ENCODE data around the gene ACTN1.

The ACTN1 gene

DNA sequence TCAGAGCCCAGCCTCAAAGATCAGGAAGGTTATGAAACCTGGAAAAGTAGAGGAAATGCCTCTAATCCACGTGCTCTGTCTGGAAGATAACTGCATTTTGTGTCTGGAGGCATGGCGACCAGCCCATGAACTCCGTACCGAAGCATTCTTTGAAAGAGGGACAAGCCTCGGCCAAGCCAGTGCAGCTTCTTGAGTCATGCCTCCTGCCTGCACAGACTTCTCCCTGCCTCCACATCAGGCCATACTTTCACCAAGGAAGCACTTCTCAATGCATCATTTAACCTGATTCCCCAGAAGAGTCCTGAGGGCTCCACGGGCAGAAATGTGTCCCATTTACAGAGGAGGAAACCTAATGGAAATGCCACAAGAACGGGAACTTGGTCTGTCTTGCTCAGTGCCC, 3.4 kb downstream of the ACTN1 start (continued):
- TF ChIP-seq, protein P1, sequence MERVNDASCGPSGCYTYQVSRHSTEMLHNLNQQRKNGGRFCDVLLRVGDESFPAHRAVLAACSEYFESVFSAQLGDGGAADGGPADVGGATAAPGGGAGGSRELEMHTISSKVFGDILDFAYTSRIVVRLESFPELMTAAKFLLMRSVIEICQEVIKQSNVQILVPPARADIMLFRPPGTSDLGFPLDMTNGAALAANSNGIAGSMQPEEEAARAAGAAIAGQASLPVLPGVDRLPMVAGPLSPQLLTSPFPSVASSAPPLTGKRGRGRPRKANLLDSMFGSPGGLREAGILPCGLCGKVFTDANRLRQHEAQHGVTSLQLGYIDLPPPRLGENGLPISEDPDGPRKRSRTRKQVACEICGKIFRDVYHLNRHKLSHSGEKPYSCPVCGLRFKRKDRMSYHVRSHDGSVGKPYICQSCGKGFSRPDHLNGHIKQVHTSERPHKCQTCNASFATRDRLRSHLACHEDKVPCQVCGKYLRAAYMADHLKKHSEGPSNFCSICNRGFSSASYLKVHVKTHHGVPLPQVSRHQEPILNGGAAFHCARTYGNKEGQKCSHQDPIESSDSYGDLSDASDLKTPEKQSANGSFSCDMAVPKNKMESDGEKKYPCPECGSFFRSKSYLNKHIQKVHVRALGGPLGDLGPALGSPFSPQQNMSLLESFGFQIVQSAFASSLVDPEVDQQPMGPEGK (tag by site-specific recombination; IDR thresholded peaks at IDR 0.05) = no peak

DNA sequence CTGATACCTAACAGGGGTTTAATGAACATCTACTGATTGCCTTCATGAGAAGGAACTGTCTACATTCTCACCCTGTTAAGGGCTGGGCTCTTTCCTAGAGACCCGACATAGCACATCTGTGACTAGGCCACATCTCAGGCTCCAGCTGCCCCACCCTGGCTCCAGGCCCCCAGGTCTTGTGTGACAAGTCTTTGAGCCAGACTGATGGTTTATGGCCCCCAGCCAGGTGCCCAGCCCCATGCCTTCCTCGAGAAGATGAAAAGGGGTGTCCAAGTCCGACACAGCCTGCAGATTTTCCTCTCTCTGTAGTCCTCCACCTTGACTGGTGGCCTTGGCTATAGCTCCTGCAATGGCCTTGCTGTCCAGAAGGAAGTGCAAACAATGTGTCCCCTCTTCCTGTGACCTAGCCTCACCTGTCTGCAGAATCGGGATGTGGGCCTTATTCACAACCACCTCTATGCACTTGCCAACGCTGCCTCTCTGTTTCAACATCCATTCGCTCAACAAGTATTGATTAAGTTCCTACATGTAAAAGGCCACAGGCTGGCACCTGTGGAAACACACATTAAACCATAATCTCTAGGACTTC, 4.2 kb downstream of the ACTN1 start:
- TF ChIP-seq ZNF791 (tag by site-specific recombination; IDR thresholded peaks at IDR 0.05) = no peak
- no peak for TF ChIP-seq ZNF660 (tag by site-specific recombination; IDR thresholded peaks at IDR 0.05)
- TF ChIP-seq ZNF514 (tag by site-specific recombination; IDR thresholded peaks at IDR 0.05) = no peak
- TF ChIP-seq ZNF157 (tag by site-specific recombination; IDR thresholded peaks at IDR 0.05) = no peak
- TF ChIP-seq SCRT1 (tag by site-specific recombination; IDR thresholded peaks at IDR 0.05; ENCODE audit: borderline replicate concordance) = 0 out of 2 replicates have a peak, but pooled peaks have one; percentile 10
- no peak for TF ChIP-seq PRDM1 (tag by site-specific recombination; IDR thresholded peaks at IDR 0.05)
- POLR2A ChIA-PET = interaction anchor here (0.7 kb wide), 1 partner anchor 23 kb away, joined by 3 read pairs; no protein-coding TSS in a partner anchor
- CTCF ChIA-PET = interaction anchor here (1.7 to 2.6 kb wide), 2 partner anchors 10 to 63 kb away, joined by 6 to 13 read pairs; no protein-coding TSS in a partner anchor
- Histone ChIP-seq H3K36me3 (ENCODE audit: control insufficient read depth in 2 of 2, insufficient read depth in 1 of 2, low read length in 2 of 2) (peaks cover 4 to 37% of the 10 kb centered on the region in 2 experiments; a peak in 2 of 3 replicates), H3K9me3 (ENCODE audit: control insufficient read depth, insufficient read depth, low read depth, low read length) (no peaks in the 10 kb centered on the region), H3K4me1 (ENCODE audit: control insufficient read depth, insufficient read depth, low read length) (peaks cover 10% of the 10 kb centered on the region), H3K27ac (ENCODE audit: extremely low read depth, low read depth, low read length) (no peak overlapping the region), H3K4me3 (ENCODE audit: low read depth, low read length) (no peak overlapping the region)

DNA sequence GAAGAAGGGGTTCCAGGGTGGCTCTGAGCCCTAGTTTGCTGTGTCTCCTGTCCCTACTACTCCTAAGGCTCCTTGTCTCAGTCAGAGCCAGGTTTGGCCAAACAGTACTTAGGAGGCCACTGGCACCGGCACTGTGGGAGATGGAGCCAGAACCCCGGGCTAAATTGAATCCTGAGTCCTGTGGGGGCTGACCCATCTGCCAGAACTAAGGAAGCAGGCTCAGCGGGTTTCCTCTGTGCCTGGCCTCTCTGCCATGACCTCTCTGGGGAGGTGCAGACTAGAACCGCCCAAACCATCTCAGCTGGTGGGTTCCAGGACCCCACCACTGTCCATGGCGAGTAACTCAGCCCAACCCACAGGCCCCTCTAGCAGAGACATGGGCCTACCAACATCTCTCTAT, 5.5 kb downstream of the ACTN1 start:
- H3K4me3 ChIP-seq (ENCODE audit: low read depth, low read length) = no peak overlapping the region
- no peaks in the 10 kb centered on the region for H3K9me3 ChIP-seq (ENCODE audit: control insufficient read depth, insufficient read depth, low read depth, low read length)
- CTCF ChIA-PET = interaction anchor here (2.6 kb wide), 1 partner anchor 62 kb away, joined by 13 read pairs; no protein-coding TSS in a partner anchor
- POLR2A ChIA-PET = no interaction called here
- no peak overlapping the region for H3K27ac ChIP-seq (ENCODE audit: extremely low read depth, low read depth, low read length)
- H3K36me3 ChIP-seq (ENCODE audit: control insufficient read depth in 2 of 2, insufficient read depth in 1 of 2, low read length in 2 of 2) = peaks cover 4 to 37% of the 10 kb centered on the region in 2 experiments; a peak in 2 of 3 replicates
- TF ChIP-seq ZNF223 (tag by site-specific recombination; IDR thresholded peaks at IDR 0.05) = no peak
- TF ChIP-seq ZNF335 (tag by site-specific recombination; conservative IDR thresholded peaks at IDR 0.05) = no peak
- TF ChIP-seq, protein P1 (tag by site-specific recombination; IDR thresholded peaks at IDR 0.05) = no peak
- TF ChIP-seq ZNF16 (tag by site-specific recombination; IDR thresholded peaks at IDR 0.05; ENCODE audit: low read depth) = no peak
- TF ChIP-seq ZNF266 (tag by site-specific recombination; IDR thresholded peaks at IDR 0.05; ENCODE audit: low read depth) = no peak
- no peak for TF ChIP-seq ZNF274 (IDR thresholded peaks at IDR 0.05; ENCODE audit: low read length)
- no peak for TF ChIP-seq ZNF274 (tag by site-specific recombination; IDR thresholded peaks at IDR 0.05; ENCODE audit: borderline replicate concordance)
- no peak for TF ChIP-seq KLF1 (tag by site-specific recombination; IDR thresholded peaks at IDR 0.05)
- TF ChIP-seq ZNF112 (tag by site-specific recombination; IDR thresholded peaks at IDR 0.05) = no peak
- TF ChIP-seq ZNF133 (tag by site-specific recombination; IDR thresholded peaks at IDR 0.05) = no peak
- TF ChIP-seq, protein P2, sequence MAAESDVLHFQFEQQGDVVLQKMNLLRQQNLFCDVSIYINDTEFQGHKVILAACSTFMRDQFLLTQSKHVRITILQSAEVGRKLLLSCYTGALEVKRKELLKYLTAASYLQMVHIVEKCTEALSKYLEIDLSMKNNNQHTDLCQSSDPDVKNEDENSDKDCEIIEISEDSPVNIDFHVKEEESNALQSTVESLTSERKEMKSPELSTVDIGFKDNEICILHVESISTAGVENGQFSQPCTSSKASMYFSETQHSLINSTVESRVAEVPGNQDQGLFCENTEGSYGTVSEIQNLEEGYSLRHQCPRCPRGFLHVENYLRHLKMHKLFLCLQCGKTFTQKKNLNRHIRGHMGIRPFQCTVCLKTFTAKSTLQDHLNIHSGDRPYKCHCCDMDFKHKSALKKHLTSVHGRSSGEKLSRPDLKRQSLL (tag by site-specific recombination; IDR thresholded peaks at IDR 0.05) = no peak
- TF ChIP-seq, protein P3, sequence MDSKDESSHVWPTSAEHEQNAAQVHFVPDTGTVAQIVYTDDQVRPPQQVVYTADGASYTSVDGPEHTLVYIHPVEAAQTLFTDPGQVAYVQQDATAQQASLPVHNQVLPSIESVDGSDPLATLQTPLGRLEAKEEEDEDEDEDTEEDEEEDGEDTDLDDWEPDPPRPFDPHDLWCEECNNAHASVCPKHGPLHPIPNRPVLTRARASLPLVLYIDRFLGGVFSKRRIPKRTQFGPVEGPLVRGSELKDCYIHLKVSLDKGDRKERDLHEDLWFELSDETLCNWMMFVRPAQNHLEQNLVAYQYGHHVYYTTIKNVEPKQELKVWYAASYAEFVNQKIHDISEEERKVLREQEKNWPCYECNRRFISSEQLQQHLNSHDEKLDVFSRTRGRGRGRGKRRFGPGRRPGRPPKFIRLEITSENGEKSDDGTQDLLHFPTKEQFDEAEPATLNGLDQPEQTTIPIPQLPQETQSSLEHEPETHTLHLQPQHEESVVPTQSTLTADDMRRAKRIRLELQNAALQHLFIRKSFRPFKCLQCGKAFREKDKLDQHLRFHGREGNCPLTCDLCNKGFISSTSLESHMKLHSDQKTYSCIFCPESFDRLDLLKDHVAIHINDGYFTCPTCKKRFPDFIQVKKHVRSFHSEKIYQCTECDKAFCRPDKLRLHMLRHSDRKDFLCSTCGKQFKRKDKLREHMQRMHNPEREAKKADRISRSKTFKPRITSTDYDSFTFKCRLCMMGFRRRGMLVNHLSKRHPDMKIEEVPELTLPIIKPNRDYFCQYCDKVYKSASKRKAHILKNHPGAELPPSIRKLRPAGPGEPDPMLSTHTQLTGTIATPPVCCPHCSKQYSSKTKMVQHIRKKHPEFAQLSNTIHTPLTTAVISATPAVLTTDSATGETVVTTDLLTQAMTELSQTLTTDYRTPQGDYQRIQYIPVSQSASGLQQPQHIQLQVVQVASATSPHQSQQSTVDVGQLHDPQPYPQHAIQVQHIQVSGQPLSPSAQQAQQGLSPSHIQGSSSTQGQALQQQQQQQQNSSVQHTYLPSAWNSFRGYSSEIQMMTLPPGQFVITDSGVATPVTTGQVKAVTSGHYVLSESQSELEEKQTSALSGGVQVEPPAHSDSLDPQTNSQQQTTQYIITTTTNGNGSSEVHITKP (tag by site-specific recombination; IDR thresholded peaks at IDR 0.05) = no peak
- TF ChIP-seq ZNF791 (tag by site-specific recombination; IDR thresholded peaks at IDR 0.05) = no peak
- TF ChIP-seq BCL11B (tag by site-specific recombination; IDR thresholded peaks at IDR 0.05; ENCODE audit: low read depth) = no peak
- peaks cover 12% of the 10 kb centered on the region for H3K4me1 ChIP-seq (ENCODE audit: control insufficient read depth, insufficient read depth, low read length)
